ENCODE measurements around the gene CIC. TPM values are rescaled to one million over a fixed set of nuclear protein-coding genes. Genes with fewer than 3 reads are reported as not detected.

The CIC gene
- total and polyA plus RNA-seq, 3 donors from 2014 or later = 95.6 to 181 (median 163) TPM

GRCh38 chr19:42313840-42314755 is 45.0 kb downstream of the CIC start:
- Histone ChIP-seq H3K27ac (no peak overlapping the region), H3K9me3 (no peaks in the 10 kb centered on the region), H3K4me3 (peak overlapping the region; percentile 53 to 63), H3K27me3 (no peaks in the 10 kb centered on the region), H3K36me3 (ENCODE audit: low read depth, missing control alignments) (no peaks in the 10 kb centered on the region), H3K4me1 (peaks cover 4% of the 10 kb centered on the region)
- no peak for TF ChIP-seq CTCF (IDR thresholded peaks at IDR 0.05)
- TF ChIP-seq POLR2A (IDR thresholded peaks at IDR 0.05) = no peak
- intact Hi-C loops (cut with DNase I; ENCODE audit: low total_unique reads) = no loop called here
- WGBS, 2 donors = 19 to 26% methylated on average over 19 to 26 of the region's 26 CpGs
- DNase-seq = no peak

DNA sequence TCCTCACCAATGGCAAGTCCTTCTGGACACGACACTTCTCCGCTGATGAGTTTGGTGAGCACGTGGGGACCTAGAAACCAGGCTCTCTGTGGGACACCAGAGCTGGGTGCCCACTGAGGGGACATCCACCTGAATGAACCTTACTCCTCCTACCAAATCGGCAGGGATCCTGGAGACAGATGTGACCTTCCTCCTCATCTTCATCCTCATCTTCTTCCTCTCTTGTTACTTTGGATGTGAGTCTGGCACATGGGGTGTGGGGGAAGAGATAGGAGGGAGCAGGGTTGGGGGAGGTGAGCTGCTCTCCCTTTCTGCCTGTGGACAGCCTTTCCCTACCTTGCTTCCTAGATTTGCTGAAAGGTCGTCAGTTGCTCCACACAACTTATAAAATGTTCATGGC is 46.0 kb downstream of the CIC start:
- H3K4me1 ChIP-seq = peaks cover 4% of the 10 kb centered on the region
- H3K27ac ChIP-seq = no peak overlapping the region
- no peaks in the 10 kb centered on the region for H3K9me3 ChIP-seq
- WGBS, 2 donors = 79 to 85% methylated on average over 5 of the region's 5 CpGs
- no peak for TF ChIP-seq POLR2A (IDR thresholded peaks at IDR 0.05)
- no peak for TF ChIP-seq CTCF (IDR thresholded peaks at IDR 0.05)
- DNase-seq = no peak
- intact Hi-C loops (cut with DNase I; ENCODE audit: low total_unique reads) = no loop called here
- no peak overlapping the region for H3K4me3 ChIP-seq
- no peaks in the 10 kb centered on the region for H3K36me3 ChIP-seq (ENCODE audit: low read depth, missing control alignments)
- no peaks in the 10 kb centered on the region for H3K27me3 ChIP-seq

GRCh38 chr19:42316223-42317211 is 47.5 kb downstream of the CIC start:
- 56 to 60% methylated on average over 23 to 28 of the region's 28 CpGs for WGBS, 2 donors
- Histone ChIP-seq H3K9me3 (no peaks in the 10 kb centered on the region), H3K27ac (no peak overlapping the region), H3K27me3 (no peaks in the 10 kb centered on the region), H3K4me1 (peaks cover 4% of the 10 kb centered on the region), H3K4me3 (no peak overlapping the region), H3K36me3 (ENCODE audit: low read depth, missing control alignments) (no peaks in the 10 kb centered on the region)
- intact Hi-C loops (cut with DNase I; ENCODE audit: low total_unique reads) = no loop called here
- no peak for DNase-seq
- TF ChIP-seq CTCF (IDR thresholded peaks at IDR 0.05) (no peak), POLR2A (IDR thresholded peaks at IDR 0.05) (no peak)

GRCh38 chr19:42317535-42317934 is 48.5 kb downstream of the CIC start:
- H3K9me3 ChIP-seq = no peaks in the 10 kb centered on the region
- H3K36me3 ChIP-seq (ENCODE audit: low read depth, missing control alignments) = no peaks in the 10 kb centered on the region
- no peak overlapping the region for H3K4me3 ChIP-seq
- WGBS, 2 donors = 94 to 95% methylated on average over 13 of the region's 13 CpGs
- H3K4me1 ChIP-seq = peaks cover 4% of the 10 kb centered on the region
- no peak for DNase-seq
- H3K27ac ChIP-seq = no peak overlapping the region
- no peaks in the 10 kb centered on the region for H3K27me3 ChIP-seq
- intact Hi-C loops (cut with DNase I; ENCODE audit: low total_unique reads) = no loop called here
- TF ChIP-seq POLR2A (IDR thresholded peaks at IDR 0.05) (no peak), CTCF (IDR thresholded peaks at IDR 0.05) (no peak)
